GM21390 (cell line): ENCODE measurements around the gene MPL.

Experiments
- ATAC-seq: cut with Tn5 transposase; IDR thresholded peaks from one replicate; pipeline ENCODE4 v1.9.1; 2021; ENCODE audit not compliant: unreplicated experiment

The MPL gene

DNA sequence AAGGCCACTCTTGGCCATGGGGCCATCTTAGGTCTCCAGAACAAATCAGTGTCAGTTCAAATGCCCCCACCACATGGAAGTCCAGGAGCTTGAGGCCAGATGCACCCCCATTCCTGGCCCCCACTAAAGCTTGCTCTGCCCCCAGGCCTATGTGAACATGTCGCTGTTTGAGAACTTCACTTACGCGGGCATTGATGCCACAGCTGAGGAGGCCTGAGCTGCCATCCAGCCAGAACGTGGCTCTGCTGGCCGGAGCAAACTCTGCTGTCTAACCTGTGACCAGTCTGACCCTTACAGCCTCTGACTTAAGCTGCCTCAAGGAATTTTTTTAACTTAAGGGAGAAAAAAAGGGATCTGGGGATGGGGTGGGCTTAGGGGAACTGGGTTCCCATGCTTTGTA is 15.1 kb upstream of the MPL start:
- ATAC-seq, result no peak

DNA sequence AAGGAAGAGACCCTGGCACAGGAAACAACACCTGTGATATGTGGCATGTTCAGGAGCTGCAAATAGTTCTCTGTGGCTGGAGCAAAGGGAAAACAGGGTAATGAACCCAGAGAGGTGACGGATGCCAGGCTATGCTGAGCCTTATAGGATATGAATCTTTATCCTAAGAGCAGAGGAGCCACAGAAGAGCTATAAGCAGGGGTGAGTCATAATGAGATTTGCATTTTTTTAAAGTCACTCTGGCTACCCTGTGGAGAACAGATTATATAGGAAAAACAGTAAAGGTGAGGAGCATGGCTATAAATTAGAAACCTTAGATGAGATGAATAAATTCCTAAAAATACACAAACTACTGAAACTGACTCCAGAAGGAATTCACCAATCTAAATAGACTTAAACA is 12.8 kb upstream of the MPL start:
- ATAC-seq, result no peak

DNA sequence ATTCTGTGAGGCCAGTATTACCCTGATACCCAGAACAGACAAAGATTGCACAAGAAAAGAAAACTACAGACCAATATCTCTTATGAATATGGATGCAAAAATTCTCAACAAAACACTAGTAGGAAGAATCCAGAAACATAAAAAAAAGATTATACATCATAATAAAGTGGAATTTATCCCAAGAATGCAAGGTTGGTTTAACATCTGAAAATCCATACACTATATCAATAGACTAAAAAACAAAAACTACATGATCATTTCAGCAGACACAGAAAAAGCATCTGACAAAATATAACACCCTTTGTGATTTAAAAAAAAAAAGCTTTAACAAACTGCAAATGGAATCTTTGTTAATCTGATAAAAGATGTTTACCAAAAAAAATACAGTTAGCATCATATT is 12.2 kb upstream of the MPL start:
- ATAC-seq, result no peak

DNA sequence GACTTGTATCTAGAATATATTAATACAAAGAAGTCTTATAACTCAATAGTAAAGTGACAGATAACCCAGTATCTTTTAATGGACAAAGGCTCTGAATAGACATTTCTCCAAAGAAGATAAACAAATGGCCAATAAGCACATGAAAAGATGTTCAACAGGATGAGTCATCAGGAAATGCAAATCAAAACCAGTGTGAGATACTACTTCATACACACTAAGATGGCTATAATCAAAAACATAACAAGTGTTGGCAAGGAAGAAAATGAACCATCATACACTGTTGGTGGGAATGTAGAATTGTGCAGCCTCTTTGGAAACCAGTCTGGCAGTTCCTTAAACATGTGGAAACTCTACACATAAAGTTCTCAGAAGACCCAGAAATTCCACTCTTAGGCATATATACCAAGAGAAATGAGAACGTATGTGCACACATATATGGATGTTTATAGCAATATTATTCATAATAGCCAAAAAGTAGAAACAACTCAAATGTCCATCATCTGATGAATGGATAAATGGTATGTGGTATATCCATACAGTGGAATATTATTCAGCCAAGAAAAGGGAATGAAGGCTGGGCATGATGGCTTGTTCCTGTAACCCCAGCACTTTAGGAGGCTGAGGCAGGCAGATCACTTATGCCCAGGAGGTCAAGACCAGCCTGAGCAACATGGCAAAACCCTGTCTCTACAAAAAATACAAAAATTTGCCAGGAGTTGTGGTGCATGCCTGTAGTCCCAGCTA is 9.9 kb upstream of the MPL start:
- no peak for ATAC-seq

DNA sequence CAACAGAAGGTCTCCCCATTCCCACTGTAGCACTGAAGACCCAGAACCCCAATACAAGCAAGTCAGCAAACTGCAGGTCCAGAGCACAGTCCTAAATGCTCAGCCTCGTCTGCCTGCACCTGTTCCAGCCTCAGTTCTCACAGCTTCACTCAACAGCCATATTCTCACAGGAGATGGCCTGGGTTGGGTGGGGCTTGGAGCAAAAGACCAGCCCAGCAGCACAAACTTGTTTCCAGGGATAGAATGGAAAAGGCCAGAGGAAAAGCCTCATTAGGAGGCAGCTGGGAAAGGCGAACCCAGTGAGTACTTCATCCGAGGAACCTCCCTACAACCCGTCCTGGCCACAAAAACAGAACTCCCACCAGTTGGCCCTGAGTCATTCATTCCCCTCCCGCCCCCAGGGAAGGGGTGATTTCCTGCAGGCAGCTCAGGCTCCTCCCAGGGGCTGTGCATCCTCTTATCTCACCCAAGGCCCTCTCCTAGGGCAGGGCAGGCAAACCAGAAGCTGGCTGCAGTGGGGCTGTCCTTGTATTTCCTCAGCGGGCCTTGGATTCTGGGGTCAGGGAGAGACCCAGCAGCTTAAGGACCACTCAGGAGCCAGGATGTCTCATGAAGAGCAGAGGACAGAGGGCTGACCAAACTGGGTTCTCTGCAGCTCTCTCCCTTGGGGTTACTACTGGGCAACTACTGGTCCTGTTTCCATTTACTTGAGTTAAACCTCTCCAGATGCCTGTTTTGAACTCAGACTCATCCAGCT is 7.4 kb upstream of the MPL start:
- ATAC-seq, result no peak

DNA sequence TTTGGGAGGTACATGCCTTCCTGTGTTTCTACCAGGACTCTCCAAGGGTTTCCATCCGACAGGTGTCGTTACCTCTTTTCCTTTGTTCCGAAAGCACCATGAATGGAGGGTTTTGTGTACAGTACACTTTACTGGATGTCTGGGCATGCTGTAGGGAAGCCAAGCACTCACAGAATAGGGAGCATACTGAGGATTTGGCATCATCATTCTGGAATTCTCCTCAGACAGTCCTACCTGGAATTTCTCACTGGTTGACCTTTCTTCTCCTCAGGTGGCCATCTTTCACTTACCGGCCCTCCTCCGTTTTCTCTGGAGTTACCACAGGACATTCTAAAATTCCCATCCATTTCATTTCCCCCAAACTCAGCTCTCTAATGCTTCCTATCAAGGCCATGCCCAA is 5.9 kb upstream of the MPL start:
- ATAC-seq, result no peak

DNA sequence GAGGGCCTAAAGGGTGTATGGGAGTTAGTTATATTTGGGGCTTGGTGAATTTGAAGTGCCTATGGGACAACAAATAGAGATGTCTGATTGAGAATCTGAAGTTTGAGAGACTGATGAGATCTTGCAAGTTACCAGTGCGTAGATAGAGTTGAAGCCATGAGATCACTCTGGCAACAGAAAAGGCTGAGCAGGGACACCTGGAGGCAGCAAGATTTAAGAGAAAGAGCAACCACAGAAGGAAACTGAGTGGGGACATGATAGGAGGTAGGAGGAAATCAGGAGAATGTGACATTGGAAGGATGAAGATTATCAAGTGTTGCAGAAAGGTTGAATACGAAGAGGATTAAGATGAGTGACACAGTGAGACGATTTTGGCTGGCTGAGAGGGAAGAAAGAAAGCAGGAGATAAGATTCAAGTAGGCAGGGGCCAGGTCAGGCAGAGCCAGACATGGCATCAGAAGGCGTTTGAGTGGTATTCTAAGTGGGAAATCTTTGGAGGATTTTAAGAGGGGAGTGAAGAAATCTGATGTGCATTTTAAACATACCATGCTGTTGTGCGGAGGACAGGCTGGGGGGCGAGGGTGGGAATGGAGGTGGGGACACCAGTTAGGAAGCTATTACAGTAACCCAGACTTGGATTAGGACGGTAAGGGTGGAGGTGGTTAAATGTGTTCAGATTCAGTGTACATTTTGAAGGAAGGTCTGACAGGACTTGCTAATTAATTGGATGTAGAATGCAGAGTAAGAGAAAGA is 3.0 kb upstream of the MPL start:
- ATAC-seq, result no peak

DNA sequence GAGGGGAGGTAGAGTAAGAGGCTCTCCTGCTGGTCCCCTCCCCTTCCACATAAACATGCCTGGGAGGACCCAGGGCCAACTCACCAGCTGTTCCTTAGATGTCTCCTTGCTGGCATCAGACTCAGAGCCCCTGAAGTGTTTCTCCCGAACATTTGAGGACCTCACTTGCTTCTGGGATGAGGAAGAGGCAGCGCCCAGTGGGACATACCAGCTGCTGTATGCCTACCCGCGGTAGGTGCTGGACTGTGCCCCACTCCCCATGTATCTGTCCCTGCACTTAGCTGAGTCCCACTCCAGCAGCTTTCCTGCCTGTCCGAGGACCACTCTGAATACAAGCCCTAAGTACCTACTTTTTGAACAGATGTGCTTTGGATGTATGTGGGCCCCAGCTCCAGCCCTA is 383 bp downstream of the MPL start:
- no peak for ATAC-seq

DNA sequence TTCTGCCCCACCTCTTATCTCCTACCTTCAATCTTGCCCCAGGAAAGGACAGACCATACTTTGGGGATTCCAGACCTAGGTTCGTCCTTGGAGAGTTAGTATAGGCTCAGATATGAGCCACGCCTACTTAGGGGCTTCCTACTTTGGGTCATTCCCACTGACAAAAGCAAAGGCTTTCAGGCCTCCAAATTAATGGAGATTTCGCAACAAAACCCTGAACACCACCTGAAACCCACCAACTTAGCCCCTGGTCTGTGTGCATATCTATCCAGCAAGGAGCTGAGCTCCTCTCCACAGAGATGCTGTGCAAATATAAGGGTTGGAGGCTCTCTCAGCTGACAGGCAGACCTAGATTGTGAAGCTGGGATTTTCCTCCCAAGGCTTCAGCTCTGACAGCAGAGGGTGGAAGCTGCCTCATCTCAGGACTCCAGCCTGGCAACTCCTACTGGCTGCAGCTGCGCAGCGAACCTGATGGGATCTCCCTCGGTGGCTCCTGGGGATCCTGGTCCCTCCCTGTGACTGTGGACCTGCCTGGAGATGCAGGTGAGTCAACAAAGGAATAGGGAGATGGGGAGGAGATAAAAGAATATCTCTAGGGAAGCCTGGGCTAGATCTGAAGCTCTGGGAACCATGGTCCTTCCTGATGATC is 2.1 kb downstream of the MPL start:
- ATAC-seq, result no peak

DNA sequence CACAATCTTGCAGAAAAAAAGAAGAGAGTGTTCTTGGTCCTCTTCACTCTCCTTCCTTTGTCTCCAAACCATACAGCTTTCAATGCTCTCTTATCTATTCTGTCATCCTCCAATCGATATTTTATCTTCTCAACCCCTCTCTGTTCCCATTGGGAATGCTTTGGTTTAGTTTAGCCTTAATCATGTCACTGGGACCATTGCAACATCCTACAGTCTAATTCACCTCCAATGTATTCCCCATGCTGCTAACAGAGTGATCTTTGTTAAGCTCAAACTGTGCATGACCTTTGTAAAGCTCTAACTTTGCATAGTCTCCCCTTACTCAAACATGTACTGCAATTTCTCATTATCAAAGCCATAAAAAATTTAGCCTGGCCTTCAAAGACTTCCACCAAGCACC is 2.9 kb downstream of the MPL start:
- no peak for ATAC-seq

DNA sequence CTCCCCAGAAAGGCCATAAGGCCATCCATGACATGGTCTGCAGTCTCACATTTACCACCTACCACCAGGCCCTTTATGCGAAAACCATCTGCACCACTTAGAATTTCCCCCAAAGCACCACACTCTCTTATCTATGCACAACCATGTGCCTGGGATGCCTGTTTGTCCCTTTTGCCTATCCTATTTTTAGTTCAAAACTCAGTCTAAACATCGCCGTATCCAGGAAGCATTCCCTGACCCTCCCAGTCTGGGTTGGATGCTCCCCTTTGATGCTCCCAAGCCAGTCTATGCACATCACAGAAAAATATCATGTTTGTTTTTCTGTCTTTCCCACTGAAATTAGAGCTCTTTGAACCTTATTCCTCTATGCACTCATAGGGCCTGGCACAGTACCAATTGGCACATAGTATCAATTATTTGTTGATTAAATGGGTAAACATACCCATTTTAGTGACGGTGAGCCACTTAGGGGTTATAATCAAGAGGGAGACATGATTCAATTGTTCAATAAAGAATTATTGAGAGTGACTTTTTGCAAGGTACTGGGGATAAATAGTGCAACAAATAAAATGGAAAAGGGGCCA is 6.7 kb downstream of the MPL start:
- ATAC-seq, result no peak

DNA sequence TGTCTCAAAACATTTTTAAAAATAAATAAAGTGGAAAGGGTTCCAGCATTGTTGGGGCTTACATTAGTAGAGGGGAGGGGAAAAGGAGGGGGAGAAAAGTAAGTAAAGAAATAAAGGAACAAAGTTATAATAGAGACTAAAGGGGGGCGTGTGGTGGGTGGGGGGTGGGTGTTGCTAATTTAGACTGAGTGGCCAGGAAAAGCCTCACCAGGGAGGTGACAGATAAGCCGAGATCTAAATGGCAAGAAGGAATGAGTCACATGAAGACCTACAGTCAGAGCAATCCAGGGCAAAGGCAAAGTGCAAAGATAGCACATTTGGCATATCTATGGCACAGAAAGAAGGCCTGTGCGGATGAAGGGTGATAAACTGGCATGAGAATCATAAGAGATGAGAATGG is 7.5 kb downstream of the MPL start:
- no peak for ATAC-seq

DNA sequence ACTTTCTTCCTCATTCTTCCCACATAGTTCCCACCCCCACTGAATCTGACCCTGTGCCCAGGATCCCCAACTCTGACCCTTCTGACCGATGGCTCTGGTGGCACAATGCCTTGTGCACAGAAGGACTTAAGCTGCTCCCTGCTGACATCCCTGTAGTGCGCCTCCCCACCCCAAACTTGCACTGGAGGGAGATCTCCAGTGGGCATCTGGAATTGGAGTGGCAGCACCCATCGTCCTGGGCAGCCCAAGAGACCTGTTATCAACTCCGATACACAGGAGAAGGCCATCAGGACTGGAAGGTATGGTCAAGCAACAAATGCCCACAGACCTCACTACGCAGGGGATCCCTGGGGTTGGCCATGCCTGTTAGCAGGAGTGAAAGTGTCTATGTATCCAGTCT is 9.0 kb downstream of the MPL start:
- no peak for ATAC-seq

DNA sequence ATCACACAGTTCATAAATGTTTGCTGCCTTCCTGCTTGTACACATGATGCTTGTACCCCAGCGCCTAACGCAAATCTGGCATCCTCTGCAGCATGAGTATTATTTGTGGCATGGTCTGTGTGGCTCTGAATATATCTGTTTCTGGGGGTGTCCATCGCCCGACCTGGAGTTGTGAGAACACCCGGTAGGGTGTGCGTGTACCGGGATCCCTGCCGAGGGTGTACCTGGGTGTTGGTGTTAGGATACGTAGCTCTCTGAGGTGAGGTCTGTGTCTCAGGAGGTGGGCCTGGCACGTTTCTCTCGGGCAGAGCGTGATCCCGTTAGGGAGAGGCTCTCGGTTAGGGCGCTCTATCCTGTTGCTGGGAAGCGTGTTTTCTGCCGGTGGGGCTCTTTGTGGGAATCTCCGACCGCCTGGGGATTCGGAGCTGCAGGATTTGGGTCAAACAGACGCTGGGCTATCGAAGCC is 10.8 kb downstream of the MPL start:
- ATAC-seq, result no peak

DNA sequence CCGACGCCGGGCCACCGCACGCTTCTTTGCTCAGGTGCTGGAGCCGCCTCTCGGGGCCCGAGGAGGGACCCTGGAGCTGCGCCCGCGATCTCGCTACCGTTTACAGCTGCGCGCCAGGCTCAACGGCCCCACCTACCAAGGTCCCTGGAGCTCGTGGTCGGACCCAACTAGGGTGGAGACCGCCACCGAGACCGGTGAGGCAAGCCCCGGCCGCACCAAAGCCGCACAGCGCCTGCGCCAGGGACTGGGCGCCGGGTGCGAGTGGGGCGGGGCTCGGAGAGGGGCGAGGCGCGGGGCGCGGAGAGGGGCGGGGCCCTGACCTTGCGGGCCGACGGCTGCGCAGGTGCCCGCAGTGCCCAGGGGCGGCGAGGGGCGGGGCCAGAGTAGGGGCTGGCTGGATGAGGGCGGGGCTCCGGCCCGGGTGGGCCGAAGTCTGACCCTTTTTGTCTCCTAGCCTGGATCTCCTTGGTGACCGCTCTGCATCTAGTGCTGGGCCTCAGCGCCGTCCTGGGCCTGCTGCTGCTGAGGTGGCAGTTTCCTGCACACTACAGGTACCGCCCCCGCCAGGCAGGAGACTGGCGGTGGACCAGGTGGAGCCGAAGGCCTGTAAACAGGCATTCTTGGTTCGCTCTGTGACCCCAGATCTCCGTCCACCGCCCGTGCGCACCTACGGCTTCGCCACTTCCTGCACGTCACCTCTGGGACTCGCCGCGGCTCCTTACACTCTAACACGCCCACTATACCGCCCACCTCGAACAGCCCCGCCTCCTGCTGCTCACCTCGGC is 11.4 kb downstream of the MPL start:
- no peak for ATAC-seq

DNA sequence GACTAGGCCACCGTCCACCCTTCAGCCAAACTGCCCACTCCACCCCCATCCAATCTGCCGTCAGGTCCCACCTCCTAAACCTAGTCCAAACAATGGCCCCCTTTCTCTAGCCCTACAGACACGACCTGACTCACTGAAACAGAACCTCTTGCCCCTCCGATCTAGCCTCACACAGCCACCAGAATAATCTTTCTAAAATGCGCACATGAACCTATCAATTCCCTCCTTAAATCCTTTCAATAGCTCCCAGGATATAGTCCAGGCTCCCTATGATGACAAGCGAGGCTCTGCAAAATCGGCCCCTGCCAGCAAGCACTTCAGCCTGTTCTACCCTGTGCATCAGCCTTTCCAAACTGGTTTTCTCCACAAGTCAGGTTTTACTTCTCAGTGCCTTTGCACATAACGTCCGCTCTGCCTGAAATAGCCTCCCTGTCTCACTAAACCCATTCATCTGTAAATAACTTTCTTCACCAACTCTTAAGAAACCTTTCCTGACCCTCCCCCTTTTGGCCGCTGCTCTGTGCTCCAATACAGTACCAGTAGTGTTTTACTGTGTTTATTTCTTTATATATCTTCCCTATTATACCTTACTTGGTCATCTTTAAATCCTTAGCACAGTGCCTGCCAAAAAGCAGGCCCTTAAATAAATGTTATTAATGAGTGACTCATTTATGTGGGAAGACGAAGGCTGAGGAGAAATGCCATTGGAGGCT is 12.1 kb downstream of the MPL start:
- ATAC-seq, result no peak

DNA sequence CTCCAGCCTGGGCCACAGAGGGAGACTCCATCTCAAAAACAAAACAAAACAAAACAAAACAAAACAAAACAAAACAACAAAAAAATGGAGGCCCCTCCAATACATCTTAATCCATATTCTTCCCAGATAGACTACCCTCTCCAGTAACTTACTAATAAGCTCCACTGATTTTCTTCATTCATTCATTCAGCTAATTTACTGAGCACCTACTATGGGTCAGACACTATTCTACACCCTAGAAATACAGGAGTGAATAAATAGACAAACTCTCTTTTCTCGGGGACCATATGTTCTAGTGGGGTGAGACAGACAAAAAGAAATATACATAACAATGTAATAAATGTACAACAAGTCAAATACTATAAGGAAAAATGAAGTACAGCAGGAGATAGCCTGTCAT is 13.4 kb downstream of the MPL start:
- ATAC-seq, result no peak

DNA sequence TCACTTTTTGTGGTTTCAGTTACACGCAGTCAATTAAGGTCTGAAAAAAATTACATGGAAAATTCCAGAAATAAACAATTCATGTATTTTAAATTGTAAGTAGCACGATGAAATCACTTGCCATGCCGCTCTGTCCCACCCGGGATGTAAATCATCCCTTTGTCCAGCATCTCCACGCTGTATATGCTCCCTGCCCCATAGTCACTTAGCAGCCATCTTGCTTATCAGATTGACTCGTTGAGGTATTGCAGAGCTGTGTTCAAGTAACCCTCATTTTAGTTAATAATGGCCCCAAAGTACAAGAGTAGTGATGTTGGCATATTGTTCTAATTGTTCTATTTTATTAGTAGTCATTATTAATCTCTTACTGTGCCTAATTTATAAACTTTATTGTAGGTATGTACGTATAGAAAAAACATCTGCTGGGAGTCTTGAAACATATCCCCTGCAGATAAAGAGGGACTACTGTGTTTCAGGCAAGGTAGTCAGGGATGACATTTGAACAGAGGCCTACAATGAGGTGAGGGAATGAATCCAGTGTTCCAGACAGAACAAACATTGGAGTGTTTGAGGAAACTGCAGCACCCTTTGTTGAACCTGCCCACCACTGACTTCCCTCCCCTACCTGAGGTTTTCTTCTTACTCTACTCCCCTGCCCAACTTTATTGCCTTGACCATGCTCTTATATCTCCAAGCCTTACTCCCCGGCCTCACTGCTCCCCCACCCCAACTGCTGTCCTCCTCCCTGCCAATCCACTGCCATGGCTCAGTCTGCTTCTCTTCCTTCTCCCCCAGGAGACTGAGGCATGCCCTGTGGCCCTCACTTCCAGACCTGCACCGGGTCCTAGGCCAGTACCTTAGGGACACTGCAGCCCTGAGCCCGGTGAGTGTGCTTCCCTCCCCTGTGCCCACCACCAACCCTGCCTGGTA is 14.1 kb downstream of the MPL start:
- no peak for ATAC-seq

DNA sequence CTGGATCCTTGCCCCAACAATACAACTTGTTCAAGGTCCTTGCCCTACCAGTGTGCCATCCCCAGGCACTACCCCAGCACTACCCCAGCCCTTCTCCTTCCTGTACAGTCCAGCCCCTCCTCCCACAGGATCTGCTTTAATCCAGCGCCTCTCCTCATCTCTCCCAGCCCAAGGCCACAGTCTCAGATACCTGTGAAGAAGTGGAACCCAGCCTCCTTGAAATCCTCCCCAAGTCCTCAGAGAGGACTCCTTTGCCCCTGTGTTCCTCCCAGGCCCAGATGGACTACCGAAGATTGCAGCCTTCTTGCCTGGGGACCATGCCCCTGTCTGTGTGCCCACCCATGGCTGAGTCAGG is 14.7 kb downstream of the MPL start:
- ATAC-seq, result no peak
